Lower lobe of right lung (tissue), 2 donors: ENCODE measurements around the gene RPRD1A. TPM values are rescaled to one million over a fixed set of nuclear protein-coding genes. Genes with fewer than 3 reads are reported as not detected.
"Not testable (repeated sequence)": the region's sequence is repeated elsewhere in the genome, so short reads cannot be mapped to it uniquely, and the experiment has no call there.

ENCODE experiments used
- ATAC-seq, 2 donors: fragments of 200-7000 bp; cut with Tn5 transposase; one replicate each; pipeline ENCODE4 v1.9.1; 2020 to 2022; ENCODE audit warnings: mild to moderate bottlenecking in 2 of 2, moderate library complexity in 2 of 2
- DNase-seq: peaks from one replicate; pipeline ENCODE4 v3.0.0-alpha.2; 2020
- H3K27ac ChIP-seq: fragments of 200-600 bp; one replicate; pipeline ENCODE4 v1.8.0; 2022
- H3K27me3 ChIP-seq: fragments of 200-600 bp; one replicate; pipeline ENCODE4 v1.8.0; 2022; ENCODE audit warnings: low read depth
- H3K36me3 ChIP-seq: fragments of 200-600 bp; one replicate; pipeline ENCODE4 v1.8.0; 2022; ENCODE audit warnings: mild to moderate bottlenecking
- H3K4me1 ChIP-seq: fragments of 200-600 bp; one replicate; pipeline ENCODE4 v1.8.0; 2022
- H3K4me3 ChIP-seq: fragments of 200-600 bp; one replicate; pipeline ENCODE4 v1.8.0; 2022; ENCODE audit warnings: mild to moderate bottlenecking
- H3K9me3 ChIP-seq: fragments of 200-600 bp; one replicate; pipeline ENCODE4 v1.8.0; 2022
- CTCF ChIP-seq: fragments of 200-600 bp; IDR thresholded peaks from one replicate; pipeline ENCODE4 v1.8.0; 2022; ENCODE audit warnings: antibody characterized with exemption, mild to moderate bottlenecking
- intact Hi-C: fragments of 100-400 bp; cut with DNase I; formaldehyde crosslinking; loops from one replicate; pipeline ENCODE4 v1.11.0; 2022
- total RNA-seq: library from RNA; stranded (reverse); fragmentation: NEBNext Ultra II Directional; extraction: Animal tissue kit (Norgen Biotek cat#: 25700); gene quantifications from one replicate; pipeline ENCODE4 v1.2.1, GENCODE V29; 2021
- donor health status: DM: no; HTN: yes; CAD: no; lungs with severe emphysema.

The RPRD1A gene
- total RNA-seq, 1 donor from 2014 or later, result 39.1 TPM

DNA sequence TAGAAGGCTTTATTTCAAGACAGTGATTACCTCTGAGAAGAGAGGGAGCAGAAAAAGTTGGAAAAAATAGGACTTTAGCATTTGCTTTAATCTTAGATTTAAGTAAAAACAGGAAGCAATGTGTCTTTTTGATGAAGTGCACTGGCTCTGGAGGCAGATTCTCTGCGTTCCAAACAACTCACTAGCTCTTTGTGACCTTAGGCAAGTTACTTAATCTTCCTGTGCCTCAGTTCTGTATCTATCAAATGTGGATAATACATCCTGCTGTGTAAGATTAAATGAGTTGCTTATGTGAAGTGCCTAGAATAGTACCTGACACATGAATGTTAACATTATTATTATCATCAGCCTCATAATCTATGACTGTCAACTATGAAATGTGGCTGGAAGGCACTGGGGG is 42.3 kb downstream of the RPRD1A start:
- no peak overlapping the region for H3K4me3 ChIP-seq
- no peaks in the 10 kb centered on the region for H3K9me3 ChIP-seq
- no peak overlapping the region for H3K27ac ChIP-seq
- intact Hi-C loops, result no loop called here
- no peaks in the 10 kb centered on the region for H3K27me3 ChIP-seq
- no peak for TF ChIP-seq CTCF
- DNase-seq, result no peak
- no peak for ATAC-seq
- no peaks in the 10 kb centered on the region for H3K4me1 ChIP-seq
- H3K36me3 ChIP-seq, result peaks cover 42% of the 10 kb centered on the region

GRCh38 chr18:36024241-36024640 is 43.1 kb downstream of the RPRD1A start:
- H3K36me3 ChIP-seq, result peaks cover 35% of the 10 kb centered on the region
- DNase-seq, intact Hi-C loops, ATAC-seq, H3K9me3 ChIP-seq, H3K4me1 ChIP-seq, H3K4me3 ChIP-seq, H3K27me3 ChIP-seq, H3K27ac ChIP-seq: not testable (repeated sequence)

DNA sequence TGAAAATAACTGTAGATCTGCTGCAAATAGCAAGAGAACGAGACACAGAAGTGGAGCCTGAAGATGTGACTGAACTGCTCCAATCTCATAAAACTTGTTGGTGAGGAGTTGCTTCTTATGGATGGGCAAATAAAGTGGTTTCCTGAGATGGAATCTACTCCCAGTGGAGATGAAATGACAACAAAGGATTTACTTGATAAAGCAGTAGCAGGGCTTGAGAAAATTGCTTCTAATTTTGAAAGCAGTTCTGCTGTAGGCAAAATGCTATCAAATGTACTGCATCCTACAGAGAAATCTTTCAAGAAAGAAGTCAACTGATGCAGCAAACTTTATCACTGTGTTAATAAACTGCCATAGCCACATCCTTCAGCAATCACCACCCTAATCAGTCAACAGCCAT is 44.0 kb downstream of the RPRD1A start:
- intact Hi-C loops, result no loop called here
- Histone ChIP-seq H3K9me3 (no peaks in the 10 kb centered on the region), H3K27me3 (no peaks in the 10 kb centered on the region), H3K4me3 (no peak overlapping the region), H3K4me1 (no peaks in the 10 kb centered on the region), H3K36me3 (peaks cover 26% of the 10 kb centered on the region), H3K27ac (no peak overlapping the region)
- no peak for DNase-seq
- no peak for TF ChIP-seq CTCF
- ATAC-seq, result no peak

GRCh38 chr18:36020174-36020711 is 47.1 kb downstream of the RPRD1A start:
- H3K4me3 ChIP-seq, result no peak overlapping the region
- no peaks in the 10 kb centered on the region for H3K4me1 ChIP-seq
- no peak overlapping the region for H3K27ac ChIP-seq
- intact Hi-C loops, result no loop called here
- no peak for TF ChIP-seq CTCF
- ATAC-seq (no peak), DNase-seq (no peak)
- H3K27me3 ChIP-seq, result no peaks in the 10 kb centered on the region
- peaks cover 4% of the 10 kb centered on the region for H3K36me3 ChIP-seq
- H3K9me3 ChIP-seq, result no peaks in the 10 kb centered on the region

- TF ChIP-seq CTCF, result no peak
- Histone ChIP-seq H3K27ac (no peak overlapping the region), H3K9me3 (no peaks in the 10 kb centered on the region), H3K4me1 (no peaks in the 10 kb centered on the region), H3K4me3 (no peak overlapping the region), H3K27me3 (no peaks in the 10 kb centered on the region), H3K36me3 (no peaks in the 10 kb centered on the region)
- ATAC-seq (no peak), DNase-seq (no peak)
- intact Hi-C loops, result loop anchor here (10.0 kb wide), 1 partner anchor 268 kb away; no protein-coding TSS in a partner anchor
Observed at GRCh38 chr18:36017232-36017631, 50.1 kb downstream of the RPRD1A start.

- no peak for TF ChIP-seq CTCF
- ATAC-seq, result no peak
- H3K27ac ChIP-seq, result no peak overlapping the region
- no peak for DNase-seq
- H3K27me3 ChIP-seq, result no peaks in the 10 kb centered on the region
- H3K36me3 ChIP-seq, result no peaks in the 10 kb centered on the region
- intact Hi-C loops, result loop anchor here (10.0 kb wide), 1 partner anchor 269 kb away; no protein-coding TSS in a partner anchor
- no peak overlapping the region for H3K4me3 ChIP-seq
- H3K4me1 ChIP-seq, result no peaks in the 10 kb centered on the region
- H3K9me3 ChIP-seq, result no peaks in the 10 kb centered on the region
Observed at GRCh38 chr18:36015629-36016028, 51.7 kb downstream of the RPRD1A start.
